Adipocyte (in vitro differentiated cells): ENCODE results near the gene BLOC1S3.

ENCODE experiments used
- DNase-seq: peaks from one replicate; pipeline ENCODE4 v3.0.0-alpha.2; 2015; ENCODE audit warnings: low read depth
- H3K27me3 ChIP-seq: replicated peaks from 2 replicates; pipeline ENCODE4 v1.7.0; 2013; ENCODE audit warnings: mild to moderate bottlenecking, low read length, moderate library complexity; ENCODE audit not compliant: control insufficient read depth, insufficient read depth
- H3K36me3 ChIP-seq: 2 replicates; pipeline ENCODE4 v1.7.0; 2013; ENCODE audit warnings: low read length, mild to moderate bottlenecking, moderate library complexity; ENCODE audit not compliant: control insufficient read depth, insufficient read depth, severe bottlenecking
- H3K4me1 ChIP-seq: 2 replicates; pipeline ENCODE4 v1.7.0; 2013; ENCODE audit warnings: mild to moderate bottlenecking, low read length, moderate library complexity; ENCODE audit not compliant: control insufficient read depth, insufficient read depth
- H3K4me3 ChIP-seq: 2 replicates; pipeline ENCODE4 v1.7.0; 2013; ENCODE audit warnings: mild to moderate bottlenecking, low read length, moderate library complexity
- H3K9ac ChIP-seq: 2 replicates; pipeline ENCODE4 v1.7.0; 2013; ENCODE audit warnings: mild to moderate bottlenecking, low read length, moderate library complexity
- H3K9me3 ChIP-seq: 2 replicates; pipeline ENCODE4 v1.7.0; 2013; ENCODE audit warnings: mild to moderate bottlenecking, low read length, moderate library complexity; ENCODE audit not compliant: control insufficient read depth

Gene BLOC1S3

DNA sequence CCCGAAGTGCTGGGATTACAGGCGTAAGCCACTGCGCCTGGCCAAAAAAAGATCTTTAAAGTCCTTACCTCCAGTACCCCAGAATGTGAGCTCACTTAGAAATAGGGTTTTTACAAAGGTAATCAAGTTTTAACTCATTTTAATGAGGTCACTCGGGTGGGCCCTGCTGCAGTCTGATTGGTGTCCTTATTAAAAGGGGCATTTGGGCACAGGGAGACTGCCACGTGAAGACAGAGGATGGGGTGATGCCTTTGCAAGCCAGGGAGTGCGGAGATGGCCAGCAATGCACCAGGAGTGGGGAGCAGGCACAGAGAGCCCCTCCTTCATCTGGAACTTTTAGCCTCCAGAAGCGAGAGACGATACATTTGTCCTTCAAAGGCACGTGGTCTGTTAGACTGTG lies 29.5 kb upstream of the BLOC1S3 start:
- DNase-seq: no peak
- H3K4me3 ChIP-seq: no peak overlapping the region

DNA sequence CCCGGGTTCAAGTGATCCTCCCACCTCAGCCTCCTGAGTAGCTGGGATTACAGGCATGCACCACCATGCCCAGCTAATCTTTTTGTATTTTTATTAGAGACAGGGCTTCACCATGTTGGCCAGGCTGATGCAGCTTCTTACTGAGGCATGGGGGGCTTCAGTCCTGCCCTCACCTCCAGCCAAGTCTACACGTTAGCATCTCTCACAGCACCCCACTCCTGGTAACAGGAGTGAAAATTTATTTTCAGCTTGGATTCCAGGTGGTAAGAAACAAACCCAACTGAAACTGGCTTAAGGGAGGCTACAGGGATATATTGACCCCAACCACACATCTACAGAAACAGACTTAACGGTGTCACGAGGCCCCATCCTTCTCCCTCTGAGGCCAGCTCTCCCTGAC lies 28.4 kb upstream of the BLOC1S3 start:
- Histone ChIP-seq H3K36me3 (no peaks in the 10 kb centered on the region), H3K4me1 (peaks cover 23% of the 10 kb centered on the region), H3K27me3 (peaks cover 7% of the 10 kb centered on the region), H3K9me3 (no peaks in the 10 kb centered on the region), H3K4me3 (no peak overlapping the region), H3K9ac (no peak overlapping the region)
- DNase-seq: no peak

More for the DNA sequence above, 29.5 kb upstream of the BLOC1S3 start:
- Histone ChIP-seq H3K4me1 (peaks cover 20% of the 10 kb centered on the region), H3K36me3 (no peaks in the 10 kb centered on the region), H3K9me3 (no peaks in the 10 kb centered on the region), H3K9ac (no peak overlapping the region), H3K27me3 (peaks cover 7% of the 10 kb centered on the region)

DNA sequence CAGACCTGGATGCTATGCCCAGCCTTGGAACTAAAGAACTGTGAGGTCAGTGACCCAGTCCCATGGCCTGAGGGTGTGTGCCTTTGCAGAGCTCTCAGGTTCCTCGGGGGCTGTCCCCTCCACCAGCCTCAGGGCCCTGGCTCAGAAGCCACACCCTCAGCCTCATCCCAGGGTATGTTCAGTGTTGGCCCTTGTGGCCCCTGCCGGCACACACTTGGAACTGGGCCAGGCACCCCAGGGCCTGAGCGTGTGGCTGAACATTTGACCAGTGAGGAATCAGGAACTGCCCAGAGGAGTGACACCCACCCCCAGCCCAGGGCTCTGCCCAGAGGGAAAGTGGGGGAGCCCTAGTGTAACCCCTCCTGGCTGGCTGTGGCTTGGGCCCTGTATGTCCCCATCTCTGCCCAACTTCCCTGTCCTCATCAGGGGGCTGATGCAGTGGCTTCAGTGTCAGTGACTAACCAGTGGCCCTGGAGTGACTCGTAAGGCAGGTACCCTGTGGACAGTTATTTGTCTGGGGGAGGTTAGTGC lies 27.8 kb upstream of the BLOC1S3 start:
- H3K4me1 ChIP-seq: peaks cover 23% of the 10 kb centered on the region
- peaks cover 7% of the 10 kb centered on the region for H3K27me3 ChIP-seq
- no peak overlapping the region for H3K9ac ChIP-seq
- no peaks in the 10 kb centered on the region for H3K36me3 ChIP-seq
- DNase-seq: no peak
- no peak overlapping the region for H3K4me3 ChIP-seq
- no peaks in the 10 kb centered on the region for H3K9me3 ChIP-seq

DNA sequence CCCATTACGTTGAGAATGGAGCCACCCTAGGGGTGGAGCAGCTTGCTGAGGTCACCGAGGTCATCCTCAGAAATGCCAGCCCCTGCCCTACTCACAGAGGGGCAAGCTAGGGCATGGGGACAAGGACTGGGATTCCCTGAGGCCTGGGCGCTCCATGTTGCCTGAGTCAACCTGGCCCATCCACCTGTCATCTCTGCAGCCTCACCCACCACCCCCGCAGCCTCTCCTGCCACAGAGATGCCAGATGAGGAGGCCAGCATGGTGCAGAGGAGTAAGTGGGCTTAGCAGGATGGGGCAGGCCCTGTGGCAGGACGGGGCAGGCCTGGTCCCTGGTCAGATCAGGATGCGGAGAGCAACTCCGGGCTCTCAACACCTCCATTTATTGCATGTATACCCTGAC lies 27.3 kb upstream of the BLOC1S3 start:
- no peaks in the 10 kb centered on the region for H3K36me3 ChIP-seq
- H3K4me3 ChIP-seq: no peak overlapping the region
- no peak overlapping the region for H3K9ac ChIP-seq
- peaks cover 23% of the 10 kb centered on the region for H3K4me1 ChIP-seq
- DNase-seq: no peak
- peaks cover 7% of the 10 kb centered on the region for H3K27me3 ChIP-seq
- H3K9me3 ChIP-seq: no peaks in the 10 kb centered on the region

DNA sequence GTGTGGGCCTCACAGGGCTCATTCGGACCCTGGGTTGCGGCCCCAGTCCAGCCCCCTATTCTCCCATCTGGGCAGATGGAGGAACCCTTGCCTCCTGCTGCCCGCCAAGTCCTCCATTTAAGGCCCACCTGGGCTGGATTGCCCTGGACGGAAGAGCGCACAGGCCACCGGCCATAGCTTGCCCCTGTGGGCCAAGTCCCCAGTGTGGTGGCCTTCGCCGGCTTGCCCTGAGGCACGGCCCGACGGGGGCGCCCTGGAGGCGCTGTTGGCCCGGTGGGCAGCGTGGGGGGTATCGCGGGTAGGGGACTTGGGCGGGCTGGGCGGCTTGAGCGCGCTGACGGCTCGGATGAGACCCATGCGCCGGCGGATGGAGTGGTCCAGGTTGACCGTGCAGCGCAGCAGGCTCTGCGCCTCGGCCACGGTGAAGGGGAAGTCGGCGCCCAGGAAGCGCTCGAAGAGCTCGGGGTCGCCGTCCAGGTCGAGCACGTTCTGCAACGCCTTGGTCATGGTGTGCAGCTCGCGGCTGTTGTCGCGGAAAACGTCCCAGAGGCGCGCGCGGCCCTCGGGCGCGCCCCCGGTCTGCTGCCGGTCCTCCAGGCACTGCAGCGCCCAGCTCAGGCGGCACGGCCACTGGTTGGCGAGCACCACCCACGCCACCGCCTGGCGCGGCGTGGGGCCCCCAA lies 26.6 kb upstream of the BLOC1S3 start:
- Histone ChIP-seq H3K27me3 (peaks cover 7% of the 10 kb centered on the region), H3K4me3 (peak overlapping the region; percentile 53), H3K36me3 (no peaks in the 10 kb centered on the region), H3K9ac (no peak overlapping the region), H3K4me1 (peaks cover 23% of the 10 kb centered on the region), H3K9me3 (no peaks in the 10 kb centered on the region)
- DNase-seq: no peak

DNA sequence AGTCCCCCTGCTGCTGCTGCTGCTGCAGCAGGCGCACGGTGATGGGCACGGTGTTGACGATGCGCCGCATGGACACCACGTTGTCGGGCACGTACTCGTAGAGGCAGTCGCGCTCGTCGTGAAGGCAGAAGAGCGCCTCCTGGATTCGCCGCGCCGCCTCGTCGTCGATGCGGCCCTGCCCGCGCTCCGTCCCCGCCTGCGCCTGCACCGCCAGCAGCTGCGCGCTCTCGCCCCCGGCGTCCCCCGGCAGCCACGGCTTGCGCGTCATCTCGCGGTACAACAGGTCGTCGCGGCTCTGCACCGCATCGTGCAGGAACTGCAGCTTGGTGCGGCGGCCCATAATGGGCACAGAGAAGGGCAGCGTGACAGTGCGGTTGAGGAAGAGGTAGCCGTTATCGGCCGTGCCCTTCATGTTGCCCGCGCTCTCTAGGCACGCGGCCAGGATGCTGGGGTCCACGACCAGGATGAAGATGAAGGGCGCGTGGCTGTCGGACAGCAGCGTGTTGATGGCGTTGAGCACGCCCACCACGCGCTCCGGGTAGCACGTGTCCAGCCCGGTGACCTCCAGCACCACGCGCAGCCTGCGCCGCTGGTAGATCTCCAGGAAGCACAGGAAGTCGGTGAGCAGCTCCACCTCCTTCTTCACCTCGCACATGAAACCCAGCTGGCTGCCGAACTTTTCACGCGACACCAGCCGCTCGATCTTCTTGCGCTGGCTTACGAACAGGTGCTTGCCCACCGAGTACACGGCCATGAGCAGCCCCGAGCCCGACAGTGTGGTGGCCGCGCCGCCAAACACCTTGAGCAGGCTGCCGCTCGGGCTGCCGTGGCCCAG lies 25.9 kb upstream of the BLOC1S3 start:
- DNase-seq: peak; percentile 31
- Histone ChIP-seq H3K27me3 (peaks cover 7% of the 10 kb centered on the region), H3K9ac (no peak overlapping the region), H3K4me1 (peaks cover 23% of the 10 kb centered on the region), H3K9me3 (no peaks in the 10 kb centered on the region), H3K4me3 (peak overlapping the region; percentile 53), H3K36me3 (no peaks in the 10 kb centered on the region)

DNA sequence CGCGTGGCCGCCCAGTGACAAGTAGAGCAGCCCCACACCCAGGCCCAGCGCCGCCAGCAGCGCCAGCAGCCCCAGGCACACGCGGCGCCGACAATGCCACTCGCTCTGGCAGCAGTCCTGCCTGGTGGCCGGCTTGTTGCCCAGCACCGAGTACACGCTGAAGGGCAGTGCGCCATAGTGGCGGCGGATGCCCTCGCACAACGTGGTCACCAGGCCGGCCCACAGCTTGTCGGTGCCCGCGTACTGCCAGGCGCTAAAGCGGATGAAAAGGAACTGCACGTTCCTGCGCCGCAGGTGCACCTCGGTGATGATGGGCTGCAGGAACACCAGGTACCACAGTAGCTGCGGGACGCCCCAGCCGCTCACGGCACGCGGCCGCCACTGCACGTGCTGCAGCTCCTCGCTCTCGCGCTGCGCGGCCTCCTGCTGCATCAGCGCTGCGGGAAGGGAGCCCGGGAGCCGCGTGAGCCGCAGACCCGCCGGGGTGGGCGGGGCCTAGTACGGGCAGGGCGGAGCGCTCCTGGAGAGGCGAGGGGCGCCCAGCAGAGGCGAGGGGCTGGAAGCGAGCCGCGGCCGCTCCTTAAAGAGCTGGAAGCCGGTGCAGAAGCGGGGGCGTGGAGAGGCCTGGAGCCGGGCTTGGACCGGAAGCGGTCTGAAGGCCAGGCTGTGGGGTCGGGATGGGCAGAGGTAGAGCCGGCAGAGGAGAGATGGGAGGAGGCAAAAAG lies 25.1 kb upstream of the BLOC1S3 start:
- DNase-seq: peak; percentile 67

DNA sequence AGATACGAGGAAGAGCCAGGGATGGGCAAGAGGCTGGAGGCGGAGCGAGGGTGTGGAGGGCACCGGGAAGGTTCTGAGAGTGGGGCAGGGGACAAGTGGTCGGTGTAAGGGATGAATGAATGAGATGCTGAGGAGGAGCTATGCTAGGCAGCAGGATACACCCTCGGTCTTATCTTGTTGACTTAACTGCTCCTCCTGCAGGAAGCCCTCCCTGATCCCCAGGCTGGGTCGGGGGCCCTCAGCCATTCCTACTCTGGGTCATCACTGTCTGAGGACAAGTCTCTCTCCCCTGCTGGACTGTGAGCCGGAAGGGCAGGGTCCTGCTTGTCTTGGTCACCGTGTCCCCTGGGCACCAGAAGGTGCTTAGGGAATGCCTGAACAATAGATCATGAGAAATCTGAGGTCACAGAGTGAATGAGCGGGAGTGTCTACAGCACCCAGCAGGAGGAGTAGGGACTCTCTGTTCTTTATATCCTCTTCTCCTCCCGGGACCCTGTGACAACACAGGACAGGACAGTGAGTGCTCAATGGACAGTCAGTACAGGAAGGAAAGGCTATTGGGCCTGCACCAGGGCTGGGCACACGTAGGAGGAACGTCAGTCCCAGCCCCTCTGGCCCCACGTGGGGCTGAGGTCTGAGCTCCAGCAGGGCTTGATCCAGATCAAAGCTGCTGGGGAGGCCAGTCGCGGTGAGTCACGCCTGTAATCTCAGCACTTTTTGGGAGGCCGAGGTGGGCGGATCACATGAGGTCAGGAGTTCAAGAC lies 24.3 kb upstream of the BLOC1S3 start:
- DNase-seq: no peak
- H3K36me3 ChIP-seq: no peaks in the 10 kb centered on the region
- H3K27me3 ChIP-seq: peaks cover 12% of the 10 kb centered on the region
- no peaks in the 10 kb centered on the region for H3K9me3 ChIP-seq
- peaks cover 23% of the 10 kb centered on the region for H3K4me1 ChIP-seq
- H3K9ac ChIP-seq: peak overlapping the region; percentile 10
- H3K4me3 ChIP-seq: peak overlapping the region; percentile 27

More for the DNA sequence above, 25.1 kb upstream of the BLOC1S3 start:
- H3K9ac ChIP-seq: peak overlapping the region; percentile 10
- no peaks in the 10 kb centered on the region for H3K9me3 ChIP-seq
- peak overlapping the region; percentile 53 for H3K4me3 ChIP-seq
- peaks cover 12% of the 10 kb centered on the region for H3K27me3 ChIP-seq
- peaks cover 23% of the 10 kb centered on the region for H3K4me1 ChIP-seq
- no peaks in the 10 kb centered on the region for H3K36me3 ChIP-seq

DNA sequence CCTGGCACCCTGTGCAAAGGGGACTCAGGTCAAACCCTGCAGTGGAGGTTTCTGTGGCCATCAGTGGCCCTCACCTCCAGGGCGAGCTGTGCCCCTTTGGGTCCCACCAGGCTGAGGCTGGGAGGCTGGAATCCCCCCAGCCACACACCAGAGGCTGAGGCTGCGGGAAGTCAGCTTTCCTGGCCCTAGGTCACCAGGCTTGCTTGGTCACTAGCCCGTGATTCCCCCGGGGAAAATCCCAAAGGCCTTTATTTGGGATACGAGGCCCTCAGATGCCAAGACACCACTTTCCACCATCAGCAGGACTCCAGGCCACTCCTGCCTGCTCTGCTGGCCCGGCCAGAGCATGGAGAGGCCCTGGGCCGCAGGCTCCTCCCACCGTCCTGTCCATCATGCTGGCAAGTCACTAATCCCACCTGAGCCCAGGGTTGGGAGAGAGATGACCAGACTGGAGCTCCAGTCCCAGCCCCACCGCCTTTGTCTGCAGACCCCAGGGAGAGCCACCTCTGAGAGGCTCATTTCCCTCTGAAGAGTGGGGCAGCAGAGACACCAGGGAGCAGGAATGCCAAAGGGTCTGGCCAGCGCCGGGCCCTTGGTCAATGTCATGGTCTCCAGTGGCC lies 22.5 kb upstream of the BLOC1S3 start:
- Histone ChIP-seq H3K36me3 (no peaks in the 10 kb centered on the region), H3K4me1 (peaks cover 23% of the 10 kb centered on the region), H3K9me3 (no peaks in the 10 kb centered on the region), H3K27me3 (peaks cover 25% of the 10 kb centered on the region), H3K4me3 (no peak overlapping the region), H3K9ac (no peak overlapping the region)
- DNase-seq: no peak

DNA sequence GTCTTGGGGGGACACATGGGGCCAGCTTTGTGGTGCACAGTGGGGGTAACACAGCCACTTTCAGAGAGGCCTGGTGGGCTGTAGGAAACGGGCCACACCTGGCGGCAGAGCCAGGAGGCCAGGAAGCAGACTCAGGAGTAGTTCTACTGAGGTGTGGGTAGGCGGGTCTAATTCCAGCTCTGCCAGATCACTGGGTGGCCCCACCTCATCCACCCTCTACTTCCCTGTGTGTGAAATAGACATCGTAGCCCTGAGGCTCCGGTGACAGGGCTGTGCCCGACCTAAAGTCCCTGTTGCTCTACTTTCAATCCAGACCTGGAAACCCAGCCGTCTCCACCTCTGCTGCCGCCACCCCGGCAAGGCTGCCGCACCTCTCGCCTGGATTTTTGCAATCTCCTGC lies 21.8 kb upstream of the BLOC1S3 start:
- no peaks in the 10 kb centered on the region for H3K36me3 ChIP-seq
- H3K27me3 ChIP-seq: peaks cover 31% of the 10 kb centered on the region
- H3K9me3 ChIP-seq: no peaks in the 10 kb centered on the region
- no peak overlapping the region for H3K4me3 ChIP-seq
- H3K4me1 ChIP-seq: peaks cover 23% of the 10 kb centered on the region
- no peak overlapping the region for H3K9ac ChIP-seq
- DNase-seq: no peak
